Measurements from ENCODE around the gene CD247.

Gene CD247

GRCh38 chr1:167491586-167492461 is 26.5 kb downstream of the CD247 start:
- in situ Hi-C loops (cut with MboI; ENCODE audit: low sequenced_read_pairs): no loop called here

DNA sequence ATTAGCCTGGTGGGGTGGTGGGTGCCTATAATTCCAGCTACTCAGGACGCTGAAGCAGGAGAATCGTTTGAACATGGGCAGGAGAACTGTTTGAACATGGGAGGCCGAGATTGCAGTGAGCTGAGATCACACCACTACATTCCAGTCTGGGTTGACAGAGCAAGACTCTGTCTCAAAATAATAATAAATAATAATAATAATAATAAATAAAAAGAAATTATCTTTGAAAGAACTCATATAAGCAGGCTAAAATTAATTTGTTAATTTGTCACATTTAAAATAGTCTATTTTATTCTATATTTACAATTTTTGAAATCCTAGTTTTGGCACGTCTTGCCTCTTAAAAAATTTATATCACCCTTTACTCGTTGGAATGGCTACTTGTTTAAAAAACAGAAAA is 27.6 kb downstream of the CD247 start:
- in situ Hi-C loops (cut with MboI; ENCODE audit: low sequenced_read_pairs): no loop called here

DNA sequence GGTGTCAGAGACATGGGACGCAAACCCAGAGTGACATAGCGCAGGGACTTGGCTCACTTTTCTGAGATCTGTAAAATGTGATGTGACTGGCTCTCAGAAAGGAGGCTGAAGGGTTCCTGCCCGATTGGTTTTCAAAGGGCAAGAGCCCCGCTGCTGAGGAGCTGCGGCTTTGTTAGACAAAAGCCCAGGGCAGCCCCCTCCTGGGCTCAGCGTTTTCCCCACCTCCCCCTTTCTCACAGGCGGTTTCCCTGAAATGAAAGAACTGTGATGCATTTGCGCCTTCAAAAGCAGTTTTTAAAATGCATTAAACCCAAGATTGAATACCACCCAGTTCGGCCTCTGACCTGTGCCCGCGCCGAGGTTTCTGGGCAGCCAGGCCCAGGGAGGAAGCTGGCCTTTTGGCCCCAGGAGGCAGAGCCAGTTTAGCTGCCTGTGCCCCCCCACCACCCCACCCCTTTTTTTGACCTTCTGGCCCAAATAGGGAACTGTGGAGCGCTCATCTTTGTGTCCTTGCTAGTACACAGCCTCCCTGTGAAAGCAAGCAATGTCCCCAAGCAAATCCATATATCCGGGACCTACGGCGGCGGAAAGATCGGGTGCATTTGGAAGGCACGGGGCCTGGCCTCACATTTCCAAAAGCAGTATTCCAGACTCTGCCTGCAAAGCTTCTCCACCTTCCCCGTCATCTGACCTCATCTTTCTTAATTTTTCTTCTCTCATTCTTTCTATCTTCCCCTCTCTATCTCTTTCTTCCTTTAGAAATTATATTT is 28.6 kb downstream of the CD247 start:
- in situ Hi-C loops (cut with MboI; ENCODE audit: low sequenced_read_pairs): no loop called here

GRCh38 chr1:167488786-167489185 is 29.5 kb downstream of the CD247 start:
- in situ Hi-C loops (cut with MboI; ENCODE audit: low sequenced_read_pairs): no loop called here

GRCh38 chr1:167487614-167488013 is 30.7 kb downstream of the CD247 start:
- in situ Hi-C loops (cut with MboI; ENCODE audit: low sequenced_read_pairs): no loop called here

- in situ Hi-C loops (cut with MboI; ENCODE audit: low sequenced_read_pairs): no loop called here
Observed at GRCh38 chr1:167486090-167486824, 32.1 kb downstream of the CD247 start.

GRCh38 chr1:167484726-167485502 is 33.4 kb downstream of the CD247 start:
- in situ Hi-C loops (cut with MboI; ENCODE audit: low sequenced_read_pairs): no loop called here

- in situ Hi-C loops (cut with MboI; ENCODE audit: low sequenced_read_pairs): no loop called here
Observed at GRCh38 chr1:167483790-167484189, 34.5 kb downstream of the CD247 start.

DNA sequence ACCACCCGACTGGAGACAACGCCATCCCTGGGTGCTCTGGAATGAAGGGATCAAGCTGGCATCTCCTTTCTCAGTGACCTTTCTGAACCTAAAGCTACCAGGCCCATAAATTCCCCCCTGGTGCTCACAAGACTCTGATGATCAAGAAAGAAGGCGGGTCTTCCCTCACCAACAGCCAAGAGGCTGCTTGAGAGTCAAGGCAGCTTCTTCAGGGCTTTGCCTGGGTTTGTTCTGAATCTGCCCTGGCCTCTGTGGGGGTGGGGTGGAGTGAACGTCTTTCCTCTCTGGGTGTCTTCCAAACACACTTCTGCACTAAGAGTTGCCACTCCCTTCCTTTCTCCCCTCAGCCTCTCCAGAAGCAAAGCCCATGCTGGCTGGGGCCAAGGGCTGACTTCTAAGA is 36.1 kb downstream of the CD247 start:
- in situ Hi-C loops (cut with MboI; ENCODE audit: low sequenced_read_pairs): no loop called here

DNA sequence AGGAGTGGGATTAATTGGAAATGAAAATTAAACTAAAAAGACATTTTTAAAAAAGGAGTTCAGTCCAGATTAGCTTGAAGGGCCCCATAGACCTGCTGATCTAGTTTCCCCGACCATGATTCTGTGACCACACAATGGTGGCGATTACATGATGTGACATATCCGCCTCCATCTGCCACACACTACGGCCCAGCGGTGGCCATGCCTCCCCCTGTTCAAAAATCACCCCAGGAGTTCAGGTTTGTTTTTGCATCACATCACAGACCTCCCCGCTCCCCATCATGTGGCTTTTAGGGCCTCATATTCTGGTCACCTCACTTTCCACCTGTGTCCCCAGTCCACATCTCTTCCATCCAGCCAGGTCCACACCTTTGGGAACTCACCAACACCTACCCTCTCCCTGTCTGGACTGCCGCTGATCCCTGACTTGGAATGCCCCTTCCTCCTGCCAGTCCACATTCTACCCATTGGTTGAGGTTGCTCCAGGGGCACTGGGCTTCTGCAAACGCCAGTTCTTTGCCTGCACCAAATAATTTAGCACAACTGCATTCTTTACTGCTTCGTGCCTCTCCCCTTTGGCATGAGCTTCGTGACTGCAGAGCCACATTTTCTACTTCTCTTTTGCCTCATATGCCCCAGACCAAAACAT is 38.9 kb downstream of the CD247 start:
- in situ Hi-C loops (cut with MboI; ENCODE audit: low sequenced_read_pairs): no loop called here

DNA sequence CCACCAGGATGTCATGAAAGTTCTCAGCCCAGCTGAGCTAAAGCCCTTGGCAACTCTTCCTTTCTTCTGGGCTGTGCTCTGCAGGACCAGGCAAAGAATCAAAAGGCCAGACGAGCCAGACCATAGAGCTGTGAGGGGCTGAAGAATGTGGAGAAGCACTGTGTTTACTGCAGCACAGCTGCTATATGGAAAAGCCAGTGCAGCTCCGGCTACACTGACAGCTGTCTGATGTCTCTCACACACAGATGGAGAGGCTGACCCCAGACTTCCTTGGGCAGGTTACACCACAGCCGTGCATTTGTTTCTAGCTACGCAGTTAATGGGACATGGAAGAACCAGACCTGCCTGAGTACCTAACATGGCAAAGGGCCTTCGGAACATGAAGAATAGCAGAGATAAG is 40.3 kb downstream of the CD247 start:
- in situ Hi-C loops (cut with MboI; ENCODE audit: low sequenced_read_pairs): no loop called here

- in situ Hi-C loops (cut with MboI; ENCODE audit: low sequenced_read_pairs): no loop called here
Observed at GRCh38 chr1:167476061-167476460, 42.3 kb downstream of the CD247 start.

DNA sequence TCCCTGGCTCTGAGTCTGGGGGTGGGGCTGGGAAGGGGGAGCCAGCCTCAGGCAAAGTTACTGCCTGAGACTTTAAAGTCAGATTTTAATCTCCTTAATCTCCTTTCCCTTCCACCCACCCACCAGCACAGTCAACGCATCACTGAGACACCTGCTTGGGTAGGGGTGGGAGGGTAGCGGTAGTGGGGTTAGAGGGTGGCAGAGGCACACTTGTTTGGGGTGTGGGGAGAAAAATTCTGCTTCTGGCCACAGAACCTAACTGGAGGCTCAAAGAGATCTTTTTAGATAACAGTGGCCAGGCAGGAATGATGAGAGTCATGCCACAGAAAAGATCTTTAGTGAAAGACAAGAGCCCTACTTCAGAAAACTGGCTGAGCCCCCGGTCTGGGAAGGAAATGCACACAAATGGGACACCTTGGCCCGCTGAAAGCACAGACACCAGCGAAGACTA is 44.1 kb downstream of the CD247 start:
- in situ Hi-C loops (cut with MboI; ENCODE audit: low sequenced_read_pairs): no loop called here

DNA sequence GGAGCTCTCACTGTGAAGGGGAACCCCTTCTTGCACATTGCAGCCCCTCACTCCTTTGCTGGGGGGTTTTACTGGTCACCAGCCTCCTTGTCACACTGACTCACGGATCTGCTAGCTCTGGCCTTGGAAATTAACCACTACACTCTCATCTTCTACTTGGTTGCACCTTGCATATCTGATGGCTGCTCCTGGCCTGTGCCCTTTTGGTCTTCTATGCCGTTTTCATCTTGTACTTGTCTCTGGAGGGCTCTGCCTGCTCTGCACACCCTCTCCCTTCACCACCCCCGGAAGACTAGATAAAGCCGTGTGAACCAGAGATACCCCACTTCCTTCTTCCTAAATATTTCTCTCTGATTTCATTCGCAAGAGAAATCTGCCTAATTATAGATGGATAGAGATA is 44.6 kb downstream of the CD247 start:
- in situ Hi-C loops (cut with MboI; ENCODE audit: low sequenced_read_pairs): no loop called here

GRCh38 chr1:167472752-167473521 is 45.4 kb downstream of the CD247 start:
- in situ Hi-C loops (cut with MboI; ENCODE audit: low sequenced_read_pairs): no loop called here

- in situ Hi-C loops (cut with MboI; ENCODE audit: low sequenced_read_pairs): no loop called here
Observed at GRCh38 chr1:167471568-167471967, 46.8 kb downstream of the CD247 start.

GRCh38 chr1:167469280-167469965 is 48.9 kb downstream of the CD247 start:
- in situ Hi-C loops (cut with MboI; ENCODE audit: low sequenced_read_pairs): no loop called here

DNA sequence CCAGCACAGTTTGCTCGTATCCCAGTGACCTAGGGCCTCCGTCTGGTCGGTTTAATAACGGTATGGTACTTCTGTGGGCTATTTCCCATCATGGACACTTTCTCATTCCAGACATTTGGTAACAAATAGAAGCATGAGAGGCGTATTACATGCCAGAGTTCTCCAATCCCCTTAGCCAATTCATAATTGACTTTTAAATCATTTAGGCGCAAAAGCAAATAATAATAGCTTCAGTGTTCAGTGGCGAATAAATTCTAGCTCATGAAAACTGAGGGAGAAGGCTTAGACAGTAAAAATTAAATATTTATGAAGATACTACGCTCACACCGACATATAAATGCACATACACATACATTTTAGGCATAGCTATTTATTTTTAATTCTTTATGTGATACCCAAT is 50.6 kb downstream of the CD247 start:
- in situ Hi-C loops (cut with MboI; ENCODE audit: low sequenced_read_pairs): no loop called here
